HepG2 (cell line): ENCODE results near the gene AARSD1. TPM values are rescaled to one million over a fixed set of nuclear protein-coding genes. Genes with fewer than 3 reads are reported as not detected.

Experiments
- ATAC-seq: fragments of 200-7000 bp; cut with Tn5 transposase; 3 replicates; pipeline ENCODE4 v1.9.1; 2020; ENCODE audit warnings: mild to moderate bottlenecking, moderate library complexity
- BruUV-seq: library from RNA; stranded (reverse); fragments of 400-500 nt; replicated peaks from 2 replicates; lab custom pipeline; 2021; lab: Mats Ljungman, UMichigan
- CTCF ChIA-PET: fragments of 300-600 bp; formaldehyde crosslinking; extraction: SDS; loops from one replicate; lab custom pipeline; 2021; ENCODE audit warnings: low total read pairs, inconsistent platforms, low intra/inter-chr PET ratio; lab: Yijun Ruan, JAX
- POLR2A ChIA-PET: fragments of 350-600 bp; sonication (Branson Sonifier 250); formaldehyde crosslinking; loops from one replicate; lab custom pipeline; 2020; ENCODE audit warnings: antibody characterized with exemption, inconsistent platforms; lab: Yijun Ruan, JAX
- DNase-seq: peaks from one replicate; pipeline ENCODE4 v3.0.0-alpha.2; 2015; ENCODE audit warnings: low spot score
- FAIRE-seq: peaks from 3 replicates; lab custom pipeline; 2011; peaks lifted over from hg19 to GRCh38; lab: Jason Lieb, UNC
- H2AFZ ChIP-seq: one replicate; pipeline ENCODE4 v1.6.1; 2011; ENCODE audit warnings: low read length, inconsistent platforms
- H3K27ac ChIP-seq: fragments of 300-600 bp; 3 replicates; pipeline ENCODE4 v1.8.0; 2011; ENCODE audit warnings: mixed run types, mild to moderate bottlenecking, mixed read lengths, low read length, inconsistent platforms; ENCODE audit not compliant: insufficient read depth; ENCODE audit errors: extremely low read length
- H3K27me3 ChIP-seq, 2 experiments: fragments of 200-600 bp in 1 of 2; 2 replicates in 1 of 2; 3 replicates in 1 of 2; pipeline versions ENCODE4 v1.6.0 to v1.8.0; 2011; ENCODE audit warnings: low read length in 2 of 2, mild to moderate bottlenecking in 2 of 2, moderate library complexity in 2 of 2, inconsistent platforms in 1 of 2; ENCODE audit not compliant: insufficient read depth in 2 of 2, control insufficient read depth in 1 of 2
- H3K36me3 ChIP-seq, 2 experiments: fragments of 200-600 bp in 1 of 2; replicated peaks in 1 of 2; 2 replicates in 1 of 2; 3 replicates in 1 of 2; pipeline versions ENCODE4 v1.5.1 to v1.8.0; 2011; ENCODE audit warnings: low read length in 2 of 2, inconsistent platforms in 1 of 2; ENCODE audit not compliant: insufficient read depth in 2 of 2, control insufficient read depth in 1 of 2
- H3K4me1 ChIP-seq: 2 replicates; pipeline ENCODE4 v1.5.1; 2012; ENCODE audit warnings: low read length, inconsistent platforms; ENCODE audit not compliant: insufficient read depth
- H3K4me2 ChIP-seq: 2 replicates; pipeline ENCODE4 v1.6.0; 2011; ENCODE audit warnings: low read depth, low read length, inconsistent platforms
- H3K4me3 ChIP-seq, 3 experiments: fragments of 200-600 bp in 1 of 3; sonication (generic), shearing (Covaris generic) in 1 of 3; replicated peaks in 1 of 3; 2 replicates each; pipeline ENCODE4 v1.5.1; 2011 to 2016; ENCODE audit warnings: low read length in 3 of 3, inconsistent platforms in 2 of 3, low read depth in 2 of 3, mild to moderate bottlenecking in 2 of 3, control low read depth in 1 of 3, mixed read lengths in 1 of 3; ENCODE audit not compliant: insufficient read depth in 1 of 3
- H3K79me2 ChIP-seq: one replicate; pipeline ENCODE4 v1.6.1; 2011; ENCODE audit warnings: low read length, inconsistent platforms; ENCODE audit not compliant: insufficient read depth
- H3K9ac ChIP-seq: 2 replicates; pipeline ENCODE4 v1.6.0; 2011; ENCODE audit warnings: mild to moderate bottlenecking, low read depth, low read length, inconsistent platforms; ENCODE audit not compliant: insufficient read depth
- H3K9me3 ChIP-seq: 2 replicates; pipeline ENCODE4 v1.5.1; 2012; ENCODE audit warnings: mild to moderate bottlenecking, low read length
- H4K20me1 ChIP-seq: 2 replicates; pipeline ENCODE4 v1.6.0; 2011; ENCODE audit warnings: inconsistent platforms, mild to moderate bottlenecking, low read length, moderate library complexity; ENCODE audit not compliant: insufficient read depth
- HOXA3 ChIP-seq: sonication (generic); formaldehyde crosslinking; IDR thresholded peaks from 2 replicates; pipeline ENCODE4 v1.5.0; 2020; ENCODE audit warnings: missing genetic modification reagents
- LCORL ChIP-seq, 2 experiments: fragments of 450-650 bp in 1 of 2; sonication (generic) in 1 of 2; formaldehyde crosslinking in 1 of 2; IDR thresholded peaks; 2 replicates each; pipeline versions ENCODE4 v1.5.0 to v1.6.1; 2017 to 2020; ENCODE audit warnings: antibody characterized with exemption in 1 of 2, missing genetic modification reagents in 1 of 2
- ZBTB4 ChIP-seq: sonication (generic); formaldehyde crosslinking; IDR thresholded peaks from 2 replicates; pipeline ENCODE4 v1.4.0; 2020; ENCODE audit warnings: missing genetic modification reagents, mild to moderate bottlenecking, borderline replicate concordance
- ZNF30 ChIP-seq: sonication (generic); formaldehyde crosslinking; IDR thresholded peaks from 2 replicates; pipeline ENCODE4 v1.5.0; 2020; ENCODE audit warnings: mild to moderate bottlenecking, missing genetic modification reagents
- ZNF564 ChIP-seq: sonication (generic); formaldehyde crosslinking; IDR thresholded peaks from 2 replicates; pipeline ENCODE4 v1.8.1; 2023; ENCODE audit warnings: mild to moderate bottlenecking, missing genetic modification reagents
- ZNF598 ChIP-seq: sonication (generic); formaldehyde crosslinking; IDR thresholded peaks from 2 replicates; pipeline ENCODE4 v1.5.1; 2020; ENCODE audit warnings: mild to moderate bottlenecking, missing genetic modification reagents, borderline replicate concordance
- ZNF607 ChIP-seq: sonication (generic); formaldehyde crosslinking; IDR thresholded peaks from 2 replicates; pipeline ENCODE4 v1.5.1; 2020; ENCODE audit warnings: missing genetic modification reagents, mild to moderate bottlenecking, borderline replicate concordance
- WGBS: methylation state at CpG from one replicate; pipeline ENCODE4 v1.1.6; 2017; ENCODE audit warnings: low lambda C conversion rate; 5-methylcytosine and 5-hydroxymethylcytosine counted together
- in situ Hi-C: cut with HindIII; loops from 2 replicates; pipeline ENCODE4 v1.10.0; 2017; ENCODE audit warnings: low pct_unique_long_range_greater_than_20kb; ENCODE audit not compliant: extremely low pct_ligation_motif_present
- intact Hi-C: fragments of 100-400 bp; cut with micrococcal nuclease; formaldehyde crosslinking; loops from one replicate; pipeline ENCODE4 v1.10.0; 2022; ENCODE audit not compliant: unreplicated experiment
- polyA plus RNA-seq, 8 experiments: library from polyadenylated mRNA; depleted of rRNA in 3 of 8; stranded (reverse) in 7 of 8; unstranded in 1 of 8; fragments of >200 nt; fragmentation: Illumina TruSeq in 4 of 8; extraction: Trizol in 4 of 8; gene quantifications; 2 replicates each; pipeline versions ENCODE4 v1.2.1 to v1.2.3, GENCODE V29; 2011 to 2016; ENCODE audit warnings: low read depth in 4 of 8, missing spikeins in 1 of 8, mixed read lengths in 1 of 8; ENCODE audit not compliant: insufficient read depth in 1 of 8
- total RNA-seq, 5 experiments: library from RNA; depleted of rRNA; stranded (reverse); fragments of >200 nt; fragmentation: Illumina TruSeq; extraction: Trizol; gene quantifications; 2 replicates each; pipeline ENCODE4 v1.2.3, GENCODE V29; 2016; ENCODE audit warnings: low read depth in 1 of 5
- TF ChIP-seq, protein P1 (sequence below): sonication (generic); formaldehyde crosslinking; IDR thresholded peaks from 2 replicates; pipeline ENCODE4 v1.4.0; 2020; ENCODE audit warnings: mild to moderate bottlenecking, missing genetic modification reagents
- TF ChIP-seq, protein P2 (sequence below): sonication (generic); formaldehyde crosslinking; IDR thresholded peaks from 2 replicates; pipeline ENCODE4 v1.8.0; 2023; ENCODE audit warnings: mild to moderate bottlenecking, missing genetic modification reagents

The AARSD1 gene
- total and polyA plus RNA-seq, 2 of the 13 experiments (the other 11 are each of a cell fraction or from before 2014, with no cell fraction given) = 24.7 to 29.3 TPM

DNA sequence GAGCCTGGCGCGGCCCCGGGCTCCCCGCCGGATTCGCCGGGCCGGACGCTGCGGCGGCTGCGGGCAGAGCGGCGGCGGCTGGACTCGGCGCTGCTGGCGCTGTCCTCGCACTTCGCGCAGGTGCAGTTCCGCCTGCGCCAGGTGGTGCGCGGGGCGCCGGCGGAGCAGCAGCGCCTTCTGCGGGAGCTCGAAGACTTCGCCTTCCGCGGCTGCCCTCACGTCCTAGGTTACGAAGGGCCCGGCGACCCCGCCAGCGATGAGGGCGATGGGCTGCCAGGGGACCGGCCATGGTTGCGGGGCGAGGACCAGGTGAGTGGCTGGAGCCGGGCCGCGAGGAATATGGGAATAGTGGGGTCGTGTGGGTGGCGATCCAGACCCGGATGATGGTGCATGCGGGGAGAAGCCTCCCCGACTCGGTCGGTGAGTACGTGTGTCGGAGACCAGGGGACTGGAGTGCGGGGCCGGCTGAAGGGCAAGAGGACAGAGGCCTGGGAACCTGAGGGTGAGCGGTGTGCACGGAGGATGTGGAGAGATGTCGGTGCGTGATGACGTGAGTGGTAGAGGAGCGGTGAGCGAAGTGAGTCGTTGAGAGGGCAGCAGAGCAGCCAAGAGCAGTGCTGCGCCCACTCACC is 16.6 kb upstream of the AARSD1 start:
- H3K27me3 ChIP-seq = peaks cover 0 to 3% of the 10 kb centered on the region in 2 experiments; a peak in 1 of 5 replicates
- DNase-seq (peak; percentile 55), ATAC-seq (peak; percentile 83), FAIRE-seq (no peak)
- in situ Hi-C loops = loop anchor here (10.0 kb wide), 1 partner anchor 136 kb away; the partner anchor contains the start of gene AOC2
- peaks cover 1 to 13% of the 10 kb centered on the region in 2 experiments; a peak in 3 of 5 replicates for H3K36me3 ChIP-seq
- under 1% methylated on average over 45 of the region's 67 CpGs for WGBS
- H3K4me2 ChIP-seq = peak overlapping the region; percentile 94
- ChIA-PET CTCF (no interaction called here), POLR2A (interaction anchor here (0.6 to 4.3 kb wide), 4 partner anchors 17 to 183 kb away, joined by 3 to 53 read pairs (median 4); partner anchors contain the start of genes CNTD1, COA3 and RPL27)
- peak overlapping the region; percentile 71 for H3K27ac ChIP-seq
- no peak overlapping the region for H2AFZ ChIP-seq
- peak overlapping the region; percentile 78 for H3K9ac ChIP-seq
- H3K79me2 ChIP-seq = peaks cover 17% of the 10 kb centered on the region
- peak overlapping the region; percentile 77 to 97 (median 91) for H3K4me3 ChIP-seq
- intact Hi-C loops = loop anchor here (2.0 to 5.0 kb wide), 2 partner anchors 18 to 139 kb away; partner anchors contain the start of genes AOC2 and RPL27
- TSS peak; percentile 78 for BruUV-seq
- H4K20me1 ChIP-seq = no peaks in the 10 kb centered on the region
- peaks cover 44% of the 10 kb centered on the region for H3K4me1 ChIP-seq
- no peaks in the 10 kb centered on the region for H3K9me3 ChIP-seq
- TF ChIP-seq ZBTB4 (CRISPR knock-in tag) (peak; percentile 30; the same call in 1 of the 2 replicates), ZNF598 (CRISPR knock-in tag) (peak; percentile 97), HOXA3 (CRISPR knock-in tag) (no peak), ZNF564 (peak; percentile 79; the same call in 1 of the 2 replicates), ZNF607 (CRISPR knock-in tag) (peak; percentile 86), LCORL (IDR thresholded peaks at IDR 0.05) (no peak), LCORL (CRISPR knock-in tag; IDR thresholded peaks at IDR 0.05) (peak; percentile 43; the same call in 1 of the 2 replicates), ZNF30 (CRISPR knock-in tag) (peak; percentile 82; the same call in 1 of the 2 replicates)
- TF ChIP-seq, protein P1, sequence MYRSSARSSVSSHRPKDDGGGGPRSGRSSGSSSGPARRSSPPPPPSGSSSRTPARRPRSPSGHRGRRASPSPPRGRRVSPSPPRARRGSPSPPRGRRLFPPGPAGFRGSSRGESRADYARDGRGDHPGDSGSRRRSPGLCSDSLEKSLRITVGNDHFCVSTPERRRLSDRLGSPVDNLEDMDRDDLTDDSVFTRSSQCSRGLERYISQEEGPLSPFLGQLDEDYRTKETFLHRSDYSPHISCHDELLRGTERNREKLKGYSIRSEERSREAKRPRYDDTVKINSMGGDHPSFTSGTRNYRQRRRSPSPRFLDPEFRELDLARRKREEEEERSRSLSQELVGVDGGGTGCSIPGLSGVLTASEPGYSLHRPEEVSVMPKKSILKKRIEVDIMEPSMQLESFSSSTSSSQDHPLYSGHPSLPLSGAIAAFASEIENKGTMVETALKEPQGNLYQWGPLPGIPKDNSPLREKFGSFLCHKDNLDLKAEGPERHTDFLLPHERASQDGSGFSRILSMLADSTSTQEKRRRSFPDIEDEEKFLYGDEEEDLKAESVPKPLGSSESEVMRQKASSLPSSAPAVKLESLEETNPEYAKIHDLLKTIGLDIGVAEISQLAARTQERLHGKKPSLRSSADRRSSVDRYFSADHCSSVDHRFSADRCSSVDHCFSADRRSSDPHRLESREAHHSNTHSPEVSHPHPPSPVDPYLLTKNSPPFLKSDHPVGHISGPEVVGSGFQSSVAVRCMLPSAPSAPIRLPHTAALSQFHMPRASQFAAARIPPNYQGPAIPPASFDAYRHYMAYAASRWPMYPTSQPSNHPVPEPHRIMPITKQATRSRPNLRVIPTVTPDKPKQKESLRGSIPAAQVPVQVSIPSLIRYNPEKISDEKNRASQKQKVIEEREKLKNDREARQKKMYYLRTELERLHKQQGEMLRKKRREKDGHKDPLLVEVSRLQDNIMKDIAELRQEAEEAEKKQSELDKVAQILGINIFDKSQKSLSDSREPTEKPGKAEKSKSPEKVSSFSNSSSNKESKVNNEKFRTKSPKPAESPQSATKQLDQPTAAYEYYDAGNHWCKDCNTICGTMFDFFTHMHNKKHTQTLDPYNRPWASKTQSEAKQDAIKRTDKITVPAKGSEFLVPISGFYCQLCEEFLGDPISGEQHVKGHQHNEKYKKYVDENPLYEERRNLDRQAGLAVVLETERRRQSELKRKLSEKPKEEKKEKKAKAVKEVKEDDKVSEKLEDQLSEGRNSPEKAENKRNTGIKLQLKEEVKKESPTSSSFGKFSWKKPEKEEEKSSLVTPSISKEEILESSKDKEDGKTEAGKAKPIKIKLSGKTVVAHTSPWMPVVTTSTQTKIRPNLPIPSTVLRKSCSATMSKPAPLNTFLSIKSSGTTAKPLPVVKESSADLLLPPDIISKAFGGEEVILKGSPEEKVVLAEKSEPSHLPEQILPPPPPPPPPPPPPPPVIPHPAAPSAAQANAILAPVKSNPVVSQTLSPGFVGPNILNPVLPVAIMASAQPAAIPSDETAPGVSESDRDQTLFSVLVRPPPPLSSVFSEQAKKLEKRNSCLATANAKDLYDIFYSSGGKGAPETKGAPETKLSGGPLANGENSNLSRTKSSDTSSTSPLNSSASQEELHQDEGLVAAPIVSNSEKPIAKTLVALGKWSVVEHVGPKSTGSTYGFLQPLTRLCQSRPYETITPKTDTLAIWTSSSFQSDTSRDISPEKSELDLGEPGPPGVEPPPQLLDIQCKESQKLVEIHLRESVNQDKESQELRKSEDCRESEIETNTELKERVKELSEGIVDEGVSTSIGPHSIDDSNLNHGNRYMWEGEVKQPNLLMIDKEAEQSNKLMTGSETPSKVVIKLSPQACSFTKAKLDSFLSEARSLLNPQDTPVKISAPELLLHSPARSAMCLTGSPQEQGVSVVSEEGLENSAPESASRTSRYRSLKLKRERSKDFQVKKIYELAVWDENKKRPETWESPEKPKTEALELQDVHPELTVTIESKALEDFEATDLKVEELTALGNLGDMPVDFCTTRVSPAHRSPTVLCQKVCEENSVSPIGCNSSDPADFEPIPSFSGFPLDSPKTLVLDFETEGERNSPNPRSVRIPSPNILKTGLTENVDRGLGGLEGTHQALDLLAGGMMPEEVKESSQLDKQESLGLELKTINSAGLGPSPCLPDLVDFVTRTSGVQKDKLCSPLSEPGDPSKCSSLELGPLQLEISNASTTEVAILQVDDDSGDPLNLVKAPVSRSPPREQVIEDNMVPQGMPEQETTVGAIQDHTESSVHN (CRISPR knock-in tag) = peak; percentile 56; the same call in 1 of the 2 replicates
- TF ChIP-seq, protein P2, sequence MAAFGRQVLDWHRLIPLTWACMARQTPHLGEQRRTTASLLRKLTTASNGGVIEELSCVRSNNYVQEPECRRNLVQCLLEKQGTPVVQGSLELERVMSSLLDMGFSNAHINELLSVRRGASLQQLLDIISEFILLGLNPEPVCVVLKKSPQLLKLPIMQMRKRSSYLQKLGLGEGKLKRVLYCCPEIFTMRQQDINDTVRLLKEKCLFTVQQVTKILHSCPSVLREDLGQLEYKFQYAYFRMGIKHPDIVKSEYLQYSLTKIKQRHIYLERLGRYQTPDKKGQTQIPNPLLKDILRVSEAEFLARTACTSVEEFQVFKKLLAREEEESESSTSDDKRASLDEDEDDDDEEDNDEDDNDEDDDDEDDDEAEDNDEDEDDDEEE (CRISPR knock-in tag) = peak; percentile 73
